ENCODE results near the gene BCKDHB.

DNA sequence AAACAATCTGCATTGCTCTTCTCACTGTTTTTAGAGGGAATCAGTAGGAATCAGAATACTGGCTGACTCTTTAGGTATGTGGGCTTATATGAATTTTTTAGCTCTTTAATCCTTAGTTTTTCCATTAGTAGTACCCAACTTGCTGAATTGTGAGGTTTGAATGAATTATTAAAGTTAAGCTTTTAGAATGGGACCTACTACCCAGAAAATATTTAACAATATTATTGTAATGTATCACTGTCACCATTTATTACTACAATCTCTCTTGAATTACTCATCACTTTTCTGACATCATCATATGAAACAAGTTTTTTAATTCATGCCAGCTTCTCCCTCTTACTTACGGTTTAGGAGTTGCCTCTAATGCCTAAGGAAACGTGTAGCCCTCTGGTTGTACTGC, 212.7 kb downstream of the BCKDHB start:
- TF ChIP-seq, protein P1, sequence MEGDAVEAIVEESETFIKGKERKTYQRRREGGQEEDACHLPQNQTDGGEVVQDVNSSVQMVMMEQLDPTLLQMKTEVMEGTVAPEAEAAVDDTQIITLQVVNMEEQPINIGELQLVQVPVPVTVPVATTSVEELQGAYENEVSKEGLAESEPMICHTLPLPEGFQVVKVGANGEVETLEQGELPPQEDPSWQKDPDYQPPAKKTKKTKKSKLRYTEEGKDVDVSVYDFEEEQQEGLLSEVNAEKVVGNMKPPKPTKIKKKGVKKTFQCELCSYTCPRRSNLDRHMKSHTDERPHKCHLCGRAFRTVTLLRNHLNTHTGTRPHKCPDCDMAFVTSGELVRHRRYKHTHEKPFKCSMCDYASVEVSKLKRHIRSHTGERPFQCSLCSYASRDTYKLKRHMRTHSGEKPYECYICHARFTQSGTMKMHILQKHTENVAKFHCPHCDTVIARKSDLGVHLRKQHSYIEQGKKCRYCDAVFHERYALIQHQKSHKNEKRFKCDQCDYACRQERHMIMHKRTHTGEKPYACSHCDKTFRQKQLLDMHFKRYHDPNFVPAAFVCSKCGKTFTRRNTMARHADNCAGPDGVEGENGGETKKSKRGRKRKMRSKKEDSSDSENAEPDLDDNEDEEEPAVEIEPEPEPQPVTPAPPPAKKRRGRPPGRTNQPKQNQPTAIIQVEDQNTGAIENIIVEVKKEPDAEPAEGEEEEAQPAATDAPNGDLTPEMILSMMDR (IDR thresholded peaks at IDR 0.05): no peak
- TF ChIP-seq POLR2A (IDR thresholded peaks at IDR 0.05): no peak
